Stimulated activated CD8-positive, alpha-beta memory T cell treated with anti-CD3 and anti-CD28 coated beads, Interleukin-15, amount 100 ng/mL, for 1 hour (primary cell): Measurements from ENCODE around the gene CSTA.

Experiments used
- DNase-seq: peaks from one replicate; pipeline ENCODE4 v3.0.0-alpha.2; 2020; ENCODE audit warnings: low read depth

CSTA gene

DNA sequence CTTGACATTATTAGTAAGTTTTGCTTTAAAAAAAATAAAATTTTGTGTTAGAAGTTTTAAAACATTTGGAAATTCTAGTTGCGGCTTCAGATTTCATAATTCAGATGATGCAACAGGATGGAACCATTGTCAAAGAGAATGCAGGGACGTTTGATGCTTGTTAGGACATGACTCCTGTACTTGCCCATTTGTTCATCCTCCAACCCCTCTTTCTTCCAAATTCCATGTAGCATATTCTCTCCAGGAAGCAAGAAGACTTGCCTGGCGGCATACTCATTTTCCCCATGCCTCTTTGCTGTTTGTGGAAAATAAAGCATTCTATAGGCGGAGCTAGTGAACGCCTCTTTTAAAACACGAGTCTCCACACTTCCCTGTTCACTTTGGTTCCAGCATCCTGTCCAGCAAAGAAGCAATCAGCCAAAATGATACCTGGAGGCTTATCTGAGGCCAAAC, at the start of gene CSTA:
TSS of gene CSTA (plus strand) at position 378 of the 453 bp plus-strand sequence. CDS start at position 423, 45 bp downstream.
- DNase-seq = no peak

GRCh38 chr3:122281891-122282290, 43.2 kb upstream of the CSTA start:
- no peak for DNase-seq

- DNase-seq = no peak
Observed at GRCh38 chr3:122283796-122284445, 41.1 kb upstream of the CSTA start.

DNA sequence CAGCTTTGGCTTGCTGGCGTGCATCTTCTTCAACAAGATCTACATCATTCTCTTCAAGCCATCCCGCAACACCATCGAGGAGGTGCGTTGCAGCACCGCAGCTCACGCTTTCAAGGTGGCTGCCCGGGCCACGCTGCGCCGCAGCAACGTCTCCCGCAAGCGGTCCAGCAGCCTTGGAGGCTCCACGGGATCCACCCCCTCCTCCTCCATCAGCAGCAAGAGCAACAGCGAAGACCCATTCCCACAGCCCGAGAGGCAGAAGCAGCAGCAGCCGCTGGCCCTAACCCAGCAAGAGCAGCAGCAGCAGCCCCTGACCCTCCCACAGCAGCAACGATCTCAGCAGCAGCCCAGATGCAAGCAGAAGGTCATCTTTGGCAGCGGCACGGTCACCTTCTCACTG, 40.6 kb upstream of the CSTA start:
- no peak for DNase-seq

DNA sequence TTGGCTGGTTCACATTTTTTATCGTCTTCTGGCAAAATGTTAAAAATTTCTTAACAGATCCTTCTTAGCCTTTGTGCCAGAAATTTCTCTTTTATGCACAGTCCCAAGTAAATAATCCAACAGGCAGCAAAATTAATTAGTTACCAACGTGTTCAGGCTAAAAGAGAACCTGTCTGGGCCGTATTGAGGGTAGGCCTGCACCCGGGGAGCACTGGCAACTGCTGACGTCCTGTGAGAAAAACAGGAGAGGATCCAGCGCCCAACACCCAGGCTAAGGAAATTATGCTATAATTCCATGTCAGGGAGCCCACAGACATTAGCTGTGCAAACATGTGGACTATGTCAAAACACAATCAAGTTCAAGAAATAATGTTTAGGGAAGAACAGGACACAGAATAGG, 30.7 kb upstream of the CSTA start:
- no peak for DNase-seq

- no peak for DNase-seq
Observed at GRCh38 chr3:122295266-122296062, 29.6 kb upstream of the CSTA start.

- no peak for DNase-seq
Observed at GRCh38 chr3:122298239-122298638, 26.8 kb upstream of the CSTA start.

DNA sequence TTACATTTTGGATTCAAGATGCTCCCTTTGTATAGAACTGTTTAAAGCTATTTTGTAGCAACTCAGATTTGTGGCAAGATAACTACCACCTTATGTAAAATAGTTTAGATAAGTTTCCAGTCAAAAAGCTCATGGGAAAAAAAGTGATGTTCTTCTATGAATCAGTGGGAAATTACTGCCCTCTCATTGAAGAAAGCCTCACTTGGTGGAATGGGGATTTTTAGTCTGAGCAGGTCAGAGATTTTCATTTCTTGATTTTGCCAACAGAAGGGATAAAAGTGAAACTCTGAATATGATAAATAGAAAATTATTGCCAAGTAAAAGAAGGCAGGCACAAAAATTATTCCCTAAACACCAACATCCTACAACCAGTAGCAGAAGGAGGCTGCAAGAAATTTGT, 25.8 kb upstream of the CSTA start:
- no peak for DNase-seq

DNA sequence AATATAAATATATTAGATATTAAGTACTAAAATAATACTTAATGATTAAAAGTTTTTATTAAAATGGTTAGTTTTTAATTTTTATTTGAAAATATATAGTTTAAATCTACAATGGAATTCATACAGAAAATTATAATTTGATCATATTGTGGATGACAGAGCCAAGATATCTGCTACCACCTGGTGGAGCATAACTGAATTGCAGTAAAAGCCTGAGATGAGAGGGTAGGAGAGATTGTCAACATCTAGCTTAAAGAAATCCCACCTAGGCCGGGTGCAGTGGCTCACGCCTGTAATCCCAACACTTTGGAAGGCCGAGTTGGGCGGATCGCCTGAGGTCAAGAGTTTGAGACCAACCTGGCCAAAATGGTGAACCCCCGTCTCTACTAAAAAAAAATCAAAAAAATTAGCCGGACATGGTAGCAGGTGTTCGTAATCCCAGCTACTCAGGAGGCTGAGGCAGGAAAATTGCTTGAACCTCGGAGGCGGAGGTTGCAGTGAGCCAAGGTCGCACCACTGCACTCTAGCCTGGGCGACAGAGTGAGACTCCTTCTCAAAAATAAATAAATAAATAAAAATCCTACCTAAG, 25.1 kb upstream of the CSTA start:
- DNase-seq = no peak

DNA sequence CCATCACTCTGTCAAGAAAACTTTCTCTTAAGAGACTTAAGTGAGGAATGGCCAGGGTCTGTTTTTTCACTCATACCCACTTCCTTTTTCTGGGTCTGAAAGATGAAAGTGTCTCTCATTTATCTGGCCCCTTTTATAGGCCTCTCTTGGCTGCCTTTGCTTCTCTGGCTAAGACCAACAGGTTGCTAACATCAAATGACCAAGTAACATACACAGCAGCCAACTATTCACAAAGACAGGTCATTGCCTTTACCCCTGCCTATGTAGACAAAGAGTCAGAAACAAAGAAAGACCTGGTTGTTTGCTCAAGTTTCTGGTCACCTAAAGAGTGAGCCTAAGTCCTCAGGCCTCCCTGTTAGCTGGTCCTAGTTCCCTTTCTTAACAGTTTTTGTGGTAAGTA, 24.0 kb upstream of the CSTA start:
- no peak for DNase-seq

DNA sequence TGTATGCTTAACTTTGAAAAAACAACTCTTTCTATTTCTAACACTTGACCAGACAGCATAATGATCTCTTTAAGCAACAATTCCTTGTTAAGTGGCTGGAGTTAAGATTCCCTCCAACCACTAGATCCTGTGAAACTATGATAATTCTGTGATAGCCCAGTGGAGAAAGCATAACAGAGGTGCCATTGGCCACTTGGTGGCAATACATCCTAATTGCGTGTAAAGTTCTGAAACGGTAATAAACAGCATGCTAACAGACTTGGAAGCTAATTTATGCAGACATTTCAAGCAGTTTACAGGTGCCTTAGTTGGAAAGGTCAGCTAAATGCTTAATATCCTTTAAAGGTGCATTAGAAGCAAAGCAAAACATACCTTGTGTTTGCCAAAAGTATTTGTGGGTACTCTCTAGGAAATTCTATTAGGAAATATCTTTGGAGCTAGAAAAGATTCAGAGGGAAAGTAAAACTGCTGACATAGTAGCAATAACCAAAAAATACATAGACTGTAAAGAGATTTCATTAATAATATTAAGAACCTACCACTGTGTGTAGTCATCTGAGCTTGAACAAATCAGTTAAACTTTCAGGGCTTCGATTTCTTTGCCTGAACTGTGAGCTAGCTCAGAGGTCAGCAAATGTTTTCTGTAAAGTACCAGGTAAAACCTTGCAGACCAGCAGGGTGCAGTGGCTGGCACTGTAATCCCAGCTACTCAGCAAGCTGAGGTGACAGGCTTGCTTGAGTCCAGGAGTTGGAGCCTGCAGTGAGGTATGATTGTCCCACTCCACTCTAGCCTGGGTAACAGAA, 19.0 kb upstream of the CSTA start:
- no peak for DNase-seq

- DNase-seq = no peak
Observed at GRCh38 chr3:122306622-122306953, 18.5 kb upstream of the CSTA start.

GRCh38 chr3:122307094-122307687, 17.9 kb upstream of the CSTA start:
- no peak for DNase-seq

DNA sequence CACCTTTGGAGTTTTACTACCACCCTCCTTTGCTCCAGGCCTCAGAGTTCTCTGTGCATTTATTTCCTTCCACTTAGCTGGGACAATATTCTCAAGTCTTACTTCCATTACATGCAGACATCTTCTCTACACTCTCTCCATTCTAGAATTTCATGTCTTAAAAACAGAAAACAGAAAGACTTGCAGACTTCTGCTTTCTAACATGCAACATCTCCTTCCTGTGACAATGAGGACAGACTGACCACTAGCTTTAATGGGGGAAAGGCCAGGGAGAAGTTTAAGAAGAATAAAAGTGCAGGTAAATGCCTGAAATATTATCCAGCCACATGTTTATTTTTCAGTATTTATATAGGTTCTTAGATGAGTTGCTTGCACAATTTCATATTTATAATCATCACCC, 17.1 kb upstream of the CSTA start:
- no peak for DNase-seq

DNA sequence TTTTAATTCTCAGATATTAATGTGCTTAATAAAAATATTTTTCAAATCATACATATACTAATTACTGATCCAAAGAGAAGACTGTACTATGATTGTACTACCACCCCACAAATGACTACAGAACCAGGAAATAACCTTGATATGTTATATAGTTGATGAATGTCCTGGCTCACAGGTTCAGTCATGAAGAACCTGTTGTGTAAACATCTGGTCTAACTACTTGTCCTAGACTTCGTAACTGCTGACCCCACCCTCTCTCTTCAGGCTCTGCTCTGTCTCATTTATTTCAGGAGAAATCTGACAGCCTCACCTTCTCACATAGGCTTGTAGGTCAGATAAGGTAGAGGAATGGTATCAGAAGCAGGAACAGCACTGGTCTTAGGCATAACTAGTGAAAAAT, 14.7 kb upstream of the CSTA start:
- no peak for DNase-seq

DNA sequence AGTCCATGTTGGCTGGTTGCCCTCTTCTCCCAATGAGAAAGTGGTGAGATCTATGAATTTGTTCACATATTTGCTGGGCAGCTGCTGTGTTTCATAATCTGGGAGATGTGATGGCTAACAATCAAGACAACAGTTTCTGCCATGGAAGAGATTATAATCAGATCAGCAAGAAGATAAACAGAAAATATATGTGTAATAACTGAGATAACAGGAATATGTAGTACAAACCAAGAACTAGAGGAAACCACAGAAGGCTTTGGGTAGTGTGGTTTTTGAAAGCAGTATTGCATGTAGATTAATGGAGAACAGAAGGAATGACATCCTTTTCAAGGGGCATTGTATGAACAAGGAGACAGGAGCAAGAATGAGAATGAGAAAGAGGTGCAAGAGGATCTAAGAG, 12.2 kb upstream of the CSTA start:
- DNase-seq = no peak

DNA sequence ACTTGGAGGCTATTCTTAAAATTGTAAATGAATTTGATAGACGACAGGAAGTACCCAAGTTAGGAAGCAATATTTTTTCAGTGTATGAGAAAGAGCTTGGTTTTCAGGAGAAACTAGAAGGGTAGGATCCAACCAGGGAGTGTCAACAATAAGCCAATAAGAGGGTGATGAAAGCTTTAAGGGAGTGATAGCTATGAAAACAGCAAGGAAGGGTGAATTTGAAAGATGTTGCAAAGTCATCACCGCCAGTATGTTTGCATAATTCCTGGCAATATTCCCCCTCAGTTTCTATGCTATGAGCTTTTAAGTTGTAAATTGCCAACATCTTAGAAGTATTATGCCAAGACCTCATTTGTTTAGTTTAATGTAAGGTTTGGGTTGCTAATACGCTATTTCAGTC, 11.8 kb upstream of the CSTA start:
- no peak for DNase-seq

DNA sequence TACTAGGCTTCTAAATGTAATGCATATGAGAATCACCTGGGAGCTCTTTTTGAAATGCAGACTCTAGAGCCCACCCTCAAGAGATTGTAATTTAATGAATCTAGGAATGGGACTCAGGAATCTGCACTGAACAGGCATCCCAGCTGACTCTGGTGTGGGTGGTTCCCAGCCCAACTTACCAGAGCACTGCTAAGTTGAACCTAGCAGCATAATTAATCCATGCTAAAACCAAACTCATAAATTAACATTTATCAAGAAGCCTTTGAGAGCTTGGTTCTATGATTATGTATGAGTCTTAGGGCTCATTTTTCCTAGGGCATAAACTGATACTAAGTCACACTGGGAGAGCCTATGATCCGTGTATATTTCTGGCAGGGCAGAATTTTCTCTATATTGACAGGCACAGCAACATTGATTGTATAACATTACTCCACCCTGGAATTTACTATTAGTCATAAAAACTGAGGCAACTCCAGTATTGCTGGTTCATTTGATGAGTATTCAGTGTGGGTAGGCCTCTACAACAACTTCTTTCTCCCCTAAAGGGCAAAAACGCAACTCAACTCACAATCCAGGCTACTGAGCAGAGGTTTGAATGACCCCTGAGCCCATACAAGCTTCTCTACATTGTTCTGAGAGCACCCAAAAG, 10.7 kb upstream of the CSTA start:
- no peak for DNase-seq

GRCh38 chr3:122315619-122316018, 9.4 kb upstream of the CSTA start:
- DNase-seq = no peak

- no peak for DNase-seq
Observed at GRCh38 chr3:122316368-122316767, 8.7 kb upstream of the CSTA start.

GRCh38 chr3:122318620-122319019, 6.4 kb upstream of the CSTA start:
- no peak for DNase-seq
